NCI-H446 (cell line): ENCODE measurements around the gene ELAVL1.
A peak's percentile ranks its signal among the peaks of the same experiment; 100 is the strongest.

Experiments used
- DNase-seq, 2 experiments: peaks; one replicate each; lab custom pipeline; 2025; lab: John Stamatoyannopoulos, UW

Gene ELAVL1

DNA sequence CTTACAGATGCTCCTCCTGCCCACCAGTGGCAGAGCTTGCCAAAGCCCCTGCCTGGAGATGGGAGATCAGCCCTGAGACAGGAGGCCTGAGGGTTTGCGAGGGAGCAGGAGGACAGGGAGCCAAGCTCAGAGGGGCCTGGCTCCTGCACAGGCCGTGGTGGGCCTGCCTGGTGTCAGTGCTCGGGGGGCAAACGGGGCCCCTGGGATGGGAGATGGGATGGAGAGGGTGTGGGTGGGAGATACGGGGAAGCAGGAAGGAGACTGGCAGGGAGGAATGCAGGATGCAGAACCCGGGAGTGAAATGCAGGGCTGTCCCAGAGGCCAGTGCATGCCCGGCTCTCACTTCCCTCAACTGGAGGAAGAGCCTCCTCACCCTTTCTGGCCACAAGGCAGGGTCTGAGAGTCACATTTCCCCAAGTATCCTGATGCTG, 19.9 kb downstream of the ELAVL1 start:
- DNase-seq = no peak

DNA sequence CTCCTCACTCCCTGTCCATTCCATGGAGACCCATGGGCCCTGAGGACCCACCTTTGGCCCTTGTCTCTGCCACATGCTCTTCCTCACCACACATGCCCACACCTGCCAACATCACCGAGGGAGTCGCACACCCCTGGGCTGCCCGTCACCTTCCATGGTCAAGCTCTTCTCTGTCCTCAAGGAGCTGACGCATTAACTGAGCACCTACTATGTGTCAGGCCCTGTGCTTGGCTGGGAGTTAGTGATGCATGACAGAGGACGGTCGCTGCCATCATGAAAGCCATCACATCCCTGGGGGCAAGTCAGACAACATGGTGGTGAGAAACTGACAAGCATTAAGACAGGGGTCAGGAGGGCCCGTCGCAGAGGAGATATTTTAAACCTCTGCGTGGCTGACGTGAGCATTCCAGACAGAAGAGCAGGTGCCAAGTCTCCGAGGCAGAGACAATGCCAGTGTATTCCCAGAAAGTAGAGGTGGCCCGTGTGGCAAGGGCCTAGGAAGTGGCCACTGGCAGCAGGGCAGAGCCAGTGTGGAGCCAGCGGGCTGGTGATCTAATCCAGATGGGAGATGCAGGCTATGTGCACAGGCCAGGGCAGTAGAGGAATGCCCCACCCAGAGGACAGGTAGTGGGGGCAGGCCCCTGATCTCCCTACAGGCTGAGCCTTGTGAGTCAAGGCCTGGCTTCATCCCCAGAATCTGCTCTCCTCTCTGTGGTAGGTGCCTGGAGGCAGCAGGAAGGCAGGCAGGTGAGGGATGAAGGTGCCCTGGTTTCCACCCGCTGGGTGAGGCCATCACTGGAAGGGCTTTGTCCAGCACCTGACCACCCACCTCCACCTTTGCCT, 21.2 kb downstream of the ELAVL1 start:
- no peak for DNase-seq

DNA sequence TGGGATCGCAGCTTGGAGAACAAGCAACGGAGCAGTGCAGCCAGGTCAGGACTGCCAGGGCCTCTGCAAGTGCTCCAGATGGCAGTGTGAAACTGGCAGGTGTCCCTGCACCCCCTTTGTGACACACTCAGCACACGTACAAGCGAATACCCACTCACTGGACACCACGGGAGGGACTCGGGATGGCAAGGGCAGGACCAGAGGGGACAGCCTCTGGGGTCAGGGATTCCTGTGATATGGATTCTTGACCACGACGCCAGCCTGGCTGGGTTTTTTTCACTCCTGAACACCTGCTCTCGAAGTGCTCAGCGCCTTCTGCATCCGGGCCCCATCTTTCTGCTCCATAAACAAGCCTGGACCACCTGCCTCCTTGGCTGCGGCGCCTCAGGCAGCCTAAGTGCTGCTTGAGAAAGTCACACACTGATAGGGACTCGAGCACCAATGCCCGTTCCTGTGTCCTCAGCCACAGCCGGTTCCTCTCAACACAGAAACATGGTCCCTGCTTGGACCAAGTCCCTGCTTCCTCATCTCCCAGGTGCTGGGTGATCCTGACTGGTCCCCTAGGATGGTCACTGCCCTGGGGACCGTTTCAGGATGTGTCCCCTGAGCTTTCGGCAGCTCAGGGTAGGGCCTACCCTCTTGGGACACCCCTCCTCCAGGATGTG, 22.0 kb downstream of the ELAVL1 start:
- DNase-seq = no peak

DNA sequence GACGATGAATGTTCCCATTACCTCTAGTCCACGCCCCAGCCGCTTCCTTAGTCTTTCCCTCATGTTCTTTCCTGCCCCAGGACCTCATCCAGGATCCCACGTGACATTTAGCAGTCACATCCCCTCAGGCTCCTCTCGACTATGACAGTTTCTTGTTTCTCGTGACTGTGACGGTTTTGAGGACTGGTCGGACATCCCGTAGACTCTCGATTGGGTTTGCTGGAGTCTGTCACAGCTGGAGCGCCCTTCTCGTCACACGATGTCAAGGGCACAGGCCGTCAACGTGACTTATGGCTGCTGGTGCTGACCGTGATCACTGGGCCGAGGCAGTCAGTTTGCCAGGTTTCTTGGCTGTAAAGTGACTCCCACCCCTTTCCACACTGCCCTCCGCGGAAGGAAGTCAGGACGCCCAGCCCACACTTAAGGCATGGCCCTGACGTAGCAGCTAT, 22.8 kb downstream of the ELAVL1 start:
- DNase-seq = no peak

DNA sequence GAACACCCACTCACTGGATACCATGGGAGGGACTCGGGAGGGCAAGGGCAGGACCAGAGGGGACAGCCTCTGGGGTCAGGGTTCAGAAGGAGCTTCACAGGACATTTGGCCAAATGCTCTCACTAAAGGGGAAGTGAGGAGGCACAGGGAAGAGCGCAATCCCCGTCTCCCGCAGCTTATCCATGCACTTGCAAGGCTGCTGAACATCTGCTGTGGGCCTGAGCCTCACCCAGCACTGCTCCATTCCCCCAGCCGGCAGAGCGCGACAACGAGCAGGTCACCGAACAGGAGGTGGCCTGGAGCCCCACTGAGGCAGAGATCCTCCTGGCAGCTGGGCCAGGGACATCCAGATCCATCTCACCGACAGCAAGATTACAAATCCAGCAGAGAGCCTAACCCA, 23.3 kb downstream of the ELAVL1 start:
- DNase-seq = no peak

DNA sequence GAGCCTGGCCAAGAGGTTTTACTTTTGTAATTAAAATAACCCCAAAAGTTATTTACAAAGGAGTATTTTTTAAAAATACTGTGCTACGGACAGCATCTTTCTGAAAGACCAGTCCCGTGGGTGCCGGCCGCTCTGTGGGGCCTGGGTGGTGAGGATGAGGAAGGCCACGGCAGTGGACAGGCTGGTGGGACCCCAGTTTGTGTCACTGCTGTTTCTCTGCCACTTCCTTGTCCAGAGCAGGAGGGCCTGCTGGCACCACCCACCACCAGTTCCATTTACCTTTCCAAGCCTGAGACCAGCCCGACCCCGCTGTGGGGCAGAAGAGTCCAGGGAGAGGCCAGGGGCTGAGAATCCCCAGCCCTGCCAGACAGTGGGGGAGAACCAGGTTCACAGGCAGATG, 23.8 kb downstream of the ELAVL1 start:
- DNase-seq = no peak

DNA sequence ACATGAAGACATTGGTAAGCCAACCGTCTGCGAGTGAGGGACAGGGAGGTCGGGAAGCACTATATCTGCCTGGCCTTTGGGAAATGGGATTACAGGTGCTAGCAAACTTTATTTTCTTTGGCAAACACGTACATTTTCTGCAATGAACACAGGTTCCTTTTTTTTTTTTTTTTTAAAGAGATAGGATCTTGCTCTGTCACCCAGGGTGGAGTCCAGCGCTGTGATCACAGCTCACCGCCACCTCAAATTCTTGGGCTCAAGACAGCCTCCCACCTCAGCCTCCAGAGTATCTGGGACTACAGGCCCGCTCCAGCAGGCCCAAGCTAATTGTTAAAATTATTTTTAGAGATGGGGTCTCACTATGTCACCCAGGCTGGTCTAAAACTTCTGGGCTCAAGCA, 24.2 kb downstream of the ELAVL1 start:
- DNase-seq = no peak

DNA sequence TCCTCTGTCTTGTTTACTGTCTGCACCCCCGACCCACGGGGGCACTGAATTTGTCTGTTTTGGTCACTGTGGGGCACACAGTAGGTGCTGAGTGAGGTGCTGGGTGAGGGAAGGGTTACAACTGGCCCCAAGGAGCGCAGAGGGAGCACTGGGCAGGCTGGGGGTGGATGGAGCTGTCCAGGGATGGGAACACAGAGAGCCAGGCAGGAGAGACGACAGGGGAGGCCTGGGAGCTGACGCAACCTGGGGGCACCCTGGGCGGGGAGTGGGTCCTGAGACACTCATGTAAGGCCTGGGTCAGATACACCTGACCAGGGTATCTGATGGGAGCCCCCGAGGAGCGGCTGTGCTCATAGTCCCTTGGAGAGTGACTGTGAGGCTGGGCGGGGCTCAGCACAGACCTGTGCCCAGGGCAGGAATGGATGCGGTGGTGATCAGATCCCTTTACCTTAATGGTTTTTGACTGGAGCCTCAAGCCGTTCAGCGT, 24.8 kb downstream of the ELAVL1 start:
- DNase-seq = no peak

DNA sequence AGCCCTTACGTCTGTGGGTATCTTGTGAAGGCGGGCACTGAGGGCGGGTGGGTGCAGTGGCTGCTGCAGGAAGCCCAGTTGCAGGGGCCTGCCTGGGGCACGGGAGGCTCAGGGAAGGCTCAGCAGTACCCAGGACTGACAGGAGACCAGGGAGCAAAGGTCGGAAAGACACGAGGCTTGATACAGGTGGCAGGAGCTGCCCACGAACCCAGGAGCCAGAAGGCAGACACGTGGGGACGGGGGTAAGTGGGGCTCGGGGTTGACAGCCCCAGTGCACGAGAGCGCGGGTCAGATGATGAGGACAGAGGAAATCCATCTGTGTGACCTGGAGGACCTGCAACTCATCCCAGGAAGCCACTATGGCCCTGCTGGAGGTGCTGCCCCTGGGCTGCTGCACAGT, 25.3 kb downstream of the ELAVL1 start:
- DNase-seq = no peak

DNA sequence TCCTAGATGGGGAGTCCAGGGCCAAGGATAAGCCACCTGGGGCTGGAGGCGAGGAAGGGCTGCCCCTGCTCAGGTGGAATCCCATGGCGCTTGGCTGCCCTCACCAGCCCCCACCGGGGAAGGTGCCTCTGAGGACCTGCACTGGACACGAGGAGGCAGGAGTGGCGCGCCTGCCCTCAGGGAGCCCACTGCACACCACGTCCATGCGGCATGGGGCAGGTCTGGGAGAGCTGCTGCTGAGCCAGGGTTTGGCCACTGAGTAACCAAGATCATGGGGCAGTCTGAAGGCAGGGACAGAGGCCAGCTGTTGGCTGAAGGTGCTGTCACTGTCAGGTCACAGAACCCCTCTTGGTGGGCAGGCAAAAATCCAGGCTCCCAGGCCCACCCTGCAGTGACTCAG, 25.9 kb downstream of the ELAVL1 start:
- no peak for DNase-seq

DNA sequence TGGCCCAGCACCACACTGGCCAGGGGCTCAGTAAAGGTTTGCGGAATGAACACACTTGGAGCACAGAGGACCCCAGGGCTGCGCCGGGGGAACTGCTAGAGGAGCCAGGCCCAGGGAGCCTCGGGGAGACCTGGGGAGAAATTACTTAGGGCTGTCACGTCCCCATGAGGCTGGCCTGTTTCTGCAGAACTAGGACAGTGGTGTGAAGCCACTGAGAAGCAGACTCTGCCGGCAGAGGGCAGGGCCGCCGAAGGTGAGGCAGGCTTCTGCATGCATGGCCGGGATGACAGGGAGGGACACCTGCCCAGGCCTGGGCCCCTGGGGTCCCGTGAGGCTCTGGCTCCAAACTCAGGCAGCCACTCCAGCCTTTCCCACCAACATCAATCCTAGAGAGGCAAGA, 26.4 kb downstream of the ELAVL1 start:
- DNase-seq = no peak

DNA sequence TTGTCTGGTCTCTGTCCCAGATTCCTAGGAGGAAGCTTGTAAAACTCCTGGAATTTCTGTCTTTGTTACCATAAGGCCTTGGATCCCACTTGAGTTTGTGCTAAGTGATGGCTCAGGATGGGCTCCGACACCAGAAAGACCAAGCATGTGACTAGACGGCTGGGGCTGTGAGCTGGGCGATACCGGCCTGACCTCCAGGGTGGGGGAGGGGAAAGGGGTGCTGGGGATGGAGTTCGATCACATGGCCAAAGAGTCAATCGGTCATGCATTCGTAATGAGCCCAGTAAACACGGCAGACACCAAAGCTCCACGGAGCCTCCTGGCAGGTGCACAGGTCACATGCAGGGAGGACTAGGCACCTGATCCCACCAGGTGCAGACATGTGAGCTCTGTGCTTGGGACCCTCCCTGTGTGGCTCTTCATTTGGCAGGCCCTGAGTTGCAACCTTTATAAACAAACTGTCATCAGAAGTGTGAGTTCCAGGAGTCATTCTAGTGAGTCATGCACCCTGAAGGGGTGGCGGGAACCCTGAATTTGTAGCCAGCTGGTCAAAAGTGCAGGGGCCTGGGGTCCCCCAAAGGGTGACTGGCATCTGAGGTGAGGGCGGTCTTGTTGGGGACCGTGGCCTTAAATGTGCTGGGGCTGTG, 27.1 kb downstream of the ELAVL1 start:
- DNase-seq = no peak

DNA sequence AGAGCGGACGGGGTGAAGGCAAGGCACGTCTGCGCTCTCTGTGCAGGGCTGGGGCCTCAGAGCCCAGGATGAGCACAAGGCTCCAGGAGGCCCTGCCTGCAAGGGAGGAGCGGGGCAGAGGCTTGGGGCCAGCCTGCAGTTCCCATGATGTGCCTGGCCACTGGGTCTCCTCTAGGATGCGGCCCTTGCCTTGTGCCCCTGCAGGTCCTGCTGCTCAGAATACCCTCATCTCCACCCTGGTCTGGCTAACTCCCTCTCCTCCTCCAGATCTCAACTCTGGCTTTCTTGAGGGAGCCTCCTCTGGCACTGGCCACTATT, 27.8 kb downstream of the ELAVL1 start:
- DNase-seq = no peak

DNA sequence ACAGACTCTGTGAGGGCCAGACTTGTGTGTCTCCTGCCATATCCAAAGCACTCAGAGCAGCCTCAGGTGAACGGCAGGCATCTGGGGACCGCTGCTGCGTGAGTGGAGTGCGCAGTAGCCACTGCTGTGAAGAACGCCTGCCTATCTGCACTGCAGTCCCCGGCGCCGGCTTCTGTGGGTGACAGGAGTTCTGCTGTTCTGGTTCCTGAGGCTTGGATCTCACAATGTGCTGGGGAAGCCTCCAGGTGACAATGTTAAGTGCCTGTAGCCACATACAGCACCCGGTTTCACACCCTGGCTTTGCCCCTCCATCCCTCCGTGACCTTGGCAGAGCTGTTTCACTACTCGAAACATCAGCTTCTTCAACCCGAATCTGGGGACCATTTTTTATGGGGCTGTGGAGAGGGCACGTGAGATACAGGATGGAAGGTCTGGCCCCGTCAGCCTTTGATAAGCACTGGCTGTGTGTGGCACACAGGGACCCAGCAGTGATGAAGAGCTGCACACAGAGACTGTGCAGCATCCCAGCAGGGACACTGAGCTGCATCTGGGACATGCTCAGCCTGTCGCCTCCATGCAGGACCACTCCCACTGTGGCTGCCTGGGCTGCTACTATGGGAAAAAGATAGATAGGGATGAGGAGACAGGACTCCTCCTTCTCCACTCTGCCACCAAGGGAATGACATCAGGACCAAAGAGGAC, 28.3 kb downstream of the ELAVL1 start:
- DNase-seq = no peak

DNA sequence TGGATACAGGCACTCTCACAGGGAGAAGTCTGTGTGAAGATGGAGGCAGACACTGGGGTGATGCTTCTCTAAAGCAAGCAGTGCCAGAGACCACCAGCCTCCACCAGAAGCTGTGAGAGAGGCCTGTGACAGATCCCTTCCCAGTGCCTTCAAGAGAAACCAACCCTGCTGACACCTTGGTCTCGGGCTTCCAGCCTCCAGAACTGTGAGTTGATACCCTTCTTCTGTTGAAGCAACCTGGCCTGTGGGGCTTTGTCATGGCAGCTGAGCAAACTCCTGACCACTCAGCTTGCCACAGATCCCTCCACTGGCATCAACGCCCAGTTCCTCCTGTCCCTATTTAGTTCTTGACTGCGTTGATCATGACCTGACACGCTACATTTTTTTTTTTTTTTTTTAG, 29.0 kb downstream of the ELAVL1 start:
- DNase-seq = no peak

DNA sequence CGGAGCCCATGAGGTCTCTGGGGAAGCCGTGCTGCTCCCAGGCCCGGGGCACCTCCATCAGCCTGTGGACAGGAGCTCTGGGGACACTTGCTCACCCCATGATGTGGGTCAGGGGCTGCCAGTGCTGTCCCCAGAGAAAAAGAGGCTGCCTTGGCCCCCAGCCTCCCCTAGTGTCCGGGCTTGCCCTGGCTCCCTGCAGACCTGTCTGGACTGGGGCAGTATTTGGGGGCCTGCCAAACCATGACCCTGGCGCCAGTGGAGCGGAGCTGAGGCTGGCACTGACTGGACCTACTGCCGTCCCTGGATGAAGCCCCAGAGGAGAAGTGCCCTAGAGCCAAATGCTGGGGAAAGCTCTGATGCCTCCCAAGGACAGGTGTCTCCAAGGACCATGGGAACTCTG, 30.4 kb downstream of the ELAVL1 start:
- no peak for DNase-seq

DNA sequence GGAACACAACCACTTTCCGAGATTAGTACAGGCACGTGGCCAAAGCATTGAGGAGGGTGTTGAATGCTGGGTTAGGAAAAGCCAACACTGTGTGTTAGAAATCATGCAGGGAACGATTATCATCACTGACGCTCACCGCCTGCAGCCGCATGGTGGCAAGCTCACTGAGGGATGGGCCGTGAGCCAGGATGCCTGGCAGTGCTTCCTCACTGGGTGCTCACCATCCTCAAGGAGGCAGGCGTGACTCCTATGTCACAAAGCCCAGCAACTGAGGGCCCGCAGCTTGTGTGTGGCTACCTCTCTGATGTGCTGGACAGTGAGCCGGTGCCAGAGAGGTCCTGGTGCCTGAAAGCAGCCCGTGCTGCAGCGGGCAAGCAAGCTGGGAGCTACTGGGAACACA, 31.6 kb downstream of the ELAVL1 start:
- no peak for DNase-seq

DNA sequence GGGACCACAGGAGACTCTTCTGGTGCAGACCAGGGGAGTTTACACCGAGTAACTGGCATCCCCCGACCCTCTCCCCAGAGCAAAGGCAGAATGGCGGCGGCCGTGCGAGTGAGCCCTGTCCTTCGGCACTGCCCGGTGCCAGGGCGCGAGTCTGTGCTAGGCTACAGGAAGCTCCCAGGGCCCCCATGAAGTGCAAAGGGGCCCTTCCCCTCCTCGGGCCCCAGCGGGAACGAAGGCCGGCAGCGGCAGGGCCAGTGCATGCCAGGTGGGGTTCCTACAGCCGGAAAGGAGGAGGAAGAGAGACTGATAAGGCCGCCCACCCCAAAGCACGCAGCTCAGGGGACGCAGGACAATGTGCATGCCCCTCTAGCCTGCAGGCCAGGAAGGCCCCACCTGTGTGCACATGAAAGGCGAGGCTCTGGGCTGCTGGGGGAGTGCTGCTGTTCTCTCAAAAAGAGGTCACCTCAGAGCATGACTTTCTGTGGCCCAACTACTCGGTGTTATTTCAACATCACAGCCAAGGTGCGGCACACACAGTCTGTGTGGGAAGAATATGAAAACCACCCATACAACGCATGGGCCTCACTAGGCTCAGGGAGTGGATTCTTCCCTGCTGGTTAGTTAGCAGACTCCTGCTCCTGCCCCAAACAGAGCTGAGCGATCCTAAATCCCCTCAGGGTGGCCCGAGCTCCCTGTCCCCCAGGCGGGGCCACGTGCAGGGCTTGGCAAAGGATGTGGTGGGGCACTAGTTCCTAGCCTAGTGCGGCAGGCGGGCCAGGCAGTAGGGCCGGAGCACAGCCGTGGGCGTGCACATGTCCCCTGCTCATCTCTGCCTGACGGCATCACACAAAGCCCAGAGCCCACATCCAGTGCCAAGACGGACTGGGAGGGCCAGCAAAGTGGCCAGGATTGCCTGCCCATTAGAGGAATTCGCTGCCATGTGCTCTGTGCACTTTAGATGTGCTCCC, 33.6 kb downstream of the ELAVL1 start:
- DNase-seq = no peak

DNA sequence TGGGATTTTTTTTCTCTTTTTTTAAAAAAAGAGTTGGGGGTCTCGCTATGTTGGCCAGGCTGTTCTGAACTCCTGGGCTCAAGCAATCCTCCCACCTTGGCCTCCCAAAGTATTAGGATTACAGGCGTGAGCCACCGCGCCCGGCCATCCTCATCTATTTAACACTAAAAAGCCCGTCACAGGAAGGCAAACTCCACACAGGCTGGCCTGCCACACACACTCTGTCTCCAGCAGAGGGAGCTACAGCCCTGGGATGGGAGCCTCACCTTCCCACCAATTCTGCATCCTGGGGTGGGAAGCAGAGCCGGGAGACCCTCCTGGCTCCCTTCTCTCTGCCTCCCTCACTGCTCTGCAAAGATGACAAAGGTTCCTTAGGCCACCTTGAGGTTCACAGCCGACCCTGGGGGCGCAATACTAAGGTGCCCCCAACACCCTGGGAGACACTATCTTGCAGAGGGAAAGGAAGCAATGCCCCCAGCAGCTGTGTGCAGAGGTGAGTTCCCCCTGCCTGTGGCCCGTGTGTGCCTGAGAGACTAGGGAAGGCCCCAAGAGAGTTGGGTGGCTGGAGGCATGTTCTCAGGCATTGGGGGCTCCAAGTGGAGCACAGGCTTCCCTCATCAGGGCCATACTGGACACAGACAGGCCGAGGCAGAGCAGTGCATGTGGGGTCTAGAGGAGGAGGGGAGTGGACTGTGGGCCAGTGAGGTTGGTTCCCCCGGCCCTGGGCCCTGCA, 34.6 kb downstream of the ELAVL1 start:
- DNase-seq = peak; percentile 17 to 30

DNA sequence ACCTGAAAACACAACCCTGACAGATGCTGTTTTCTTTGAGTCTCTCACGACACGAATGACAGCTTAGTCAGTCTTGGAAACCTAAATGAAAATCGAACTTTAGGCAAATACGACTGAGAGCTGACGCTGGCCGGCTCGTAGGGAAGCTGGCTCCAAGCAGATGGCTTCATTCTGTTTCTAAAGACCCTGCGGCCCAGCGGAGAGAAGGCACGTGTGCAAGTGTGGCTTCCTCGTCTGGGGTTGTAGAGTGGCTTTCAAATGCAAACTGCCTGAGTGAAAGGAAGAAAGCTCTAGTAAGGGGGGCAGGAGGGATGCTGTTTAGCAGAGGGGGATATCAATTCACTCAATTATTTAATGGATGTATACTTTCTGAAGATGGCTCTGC, 35.9 kb downstream of the ELAVL1 start:
- DNase-seq = no peak
